ENCODE data around the gene NPPB.
"Not testable (repeated sequence)": the region's sequence is repeated elsewhere in the genome, so short reads cannot be mapped to it uniquely, and the experiment has no call there.

Gene NPPB

DNA sequence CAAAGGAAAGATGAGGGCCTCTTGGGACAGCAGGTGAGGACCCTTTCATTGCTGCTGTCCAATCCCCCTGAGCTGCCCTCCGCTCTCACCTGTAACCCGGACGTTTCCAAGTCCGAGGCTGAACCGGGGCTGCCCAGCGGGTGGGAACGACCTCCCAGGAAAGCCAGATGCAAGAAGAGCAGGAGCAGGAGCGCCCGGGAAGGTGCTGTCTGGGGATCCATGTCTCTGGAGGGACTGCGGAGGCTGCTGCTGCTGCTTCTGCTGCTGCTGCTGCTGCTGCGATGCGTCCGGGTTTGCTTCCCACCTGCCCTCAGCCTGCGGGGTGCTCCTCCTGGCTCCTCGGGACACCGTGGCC is at the start of gene NPPB:
NPPB (minus strand) TSS at position 333 of the 355 bp plus-strand sequence; CDS start at position 221, 112 bp downstream.
- DNase-seq: no peak

DNA sequence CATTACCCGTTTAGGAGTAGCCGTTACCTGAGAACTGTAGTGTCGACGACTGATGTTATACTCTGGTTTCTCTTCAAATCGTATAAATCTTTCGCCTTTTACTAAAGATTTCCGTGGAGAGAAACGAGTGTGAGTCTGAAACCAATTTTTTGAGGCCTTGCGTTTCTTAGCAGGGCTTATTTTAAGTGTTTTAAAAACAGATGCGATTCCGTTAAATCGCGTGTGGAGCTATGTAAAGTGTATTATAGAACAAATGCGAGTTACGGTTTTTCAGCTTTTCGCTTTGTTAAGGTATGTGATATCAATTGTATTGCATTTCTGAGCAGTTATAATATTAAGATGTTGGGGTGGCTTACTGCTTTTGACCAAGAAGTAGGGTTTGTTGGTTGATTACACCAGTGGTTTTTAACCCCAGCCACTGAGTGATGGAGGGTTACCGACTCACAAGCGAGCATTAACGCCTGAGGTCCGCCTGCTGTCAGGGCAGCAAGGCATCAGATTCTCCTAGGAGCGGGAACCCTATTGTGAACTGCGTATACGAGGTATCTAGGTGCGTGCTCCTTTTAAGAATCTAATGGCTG is 49.4 kb upstream of the NPPB start:
- DNase-seq: peak; percentile 76

DNA sequence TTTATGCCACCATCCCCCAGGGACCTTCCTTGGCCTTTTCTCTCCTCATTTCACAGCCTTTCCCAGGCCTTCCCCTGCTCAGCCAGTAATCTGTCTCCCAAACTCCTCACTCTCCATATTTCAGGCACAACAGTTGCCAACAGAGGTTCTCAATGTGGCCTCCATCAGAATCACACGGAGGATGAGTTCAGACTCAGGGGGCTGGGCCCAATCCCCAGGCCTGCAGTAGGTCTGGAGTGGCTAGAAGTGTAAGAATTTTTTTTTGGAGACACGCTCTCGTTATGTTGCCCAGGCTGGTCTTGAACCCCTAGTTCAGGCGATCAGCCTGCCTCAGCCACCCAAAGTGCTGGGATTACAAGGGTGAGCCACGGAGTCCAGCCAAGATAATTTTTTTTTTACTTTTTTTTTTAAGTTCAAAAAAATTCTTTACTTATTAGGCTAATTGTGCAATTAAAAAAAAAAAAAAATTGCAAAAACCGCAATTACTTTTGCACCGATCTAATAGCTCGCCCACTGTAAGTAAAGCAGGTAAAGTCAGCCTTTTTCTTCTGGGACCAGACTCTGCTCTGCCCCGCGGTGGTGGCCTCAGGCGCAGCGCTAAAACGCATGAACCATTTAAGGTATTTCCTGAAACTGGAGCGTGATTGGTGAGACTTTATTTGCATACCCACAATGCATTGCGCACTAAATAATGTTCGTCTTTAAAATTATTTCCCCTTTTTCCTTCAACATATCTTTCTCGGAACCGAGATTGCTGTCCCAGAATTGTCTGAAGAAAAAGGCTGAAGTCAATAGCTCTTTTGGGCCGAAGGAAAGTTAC is 48.7 kb upstream of the NPPB start:
- peak; percentile 90 for DNase-seq

DNA sequence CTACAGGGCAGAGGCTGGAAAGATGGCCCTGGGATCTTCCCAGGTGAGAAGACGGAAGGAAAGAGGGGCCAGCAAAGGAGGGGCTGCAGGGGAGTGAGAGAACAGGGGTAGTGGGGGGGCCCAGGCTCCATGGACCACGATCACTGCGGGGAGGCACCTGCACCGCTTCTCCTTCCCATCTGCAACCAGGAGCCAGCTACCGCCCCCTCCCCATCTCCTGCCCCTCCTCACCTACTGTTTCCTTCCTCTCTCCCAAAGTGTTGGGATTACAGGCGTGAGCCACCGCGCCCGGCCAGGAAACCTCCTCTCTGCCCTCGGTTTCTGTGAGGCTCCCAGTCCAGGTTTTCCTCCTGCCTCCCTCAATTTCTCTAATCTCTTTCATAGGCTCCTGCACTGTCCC is 48.1 kb upstream of the NPPB start:
- no peak for DNase-seq

DNA sequence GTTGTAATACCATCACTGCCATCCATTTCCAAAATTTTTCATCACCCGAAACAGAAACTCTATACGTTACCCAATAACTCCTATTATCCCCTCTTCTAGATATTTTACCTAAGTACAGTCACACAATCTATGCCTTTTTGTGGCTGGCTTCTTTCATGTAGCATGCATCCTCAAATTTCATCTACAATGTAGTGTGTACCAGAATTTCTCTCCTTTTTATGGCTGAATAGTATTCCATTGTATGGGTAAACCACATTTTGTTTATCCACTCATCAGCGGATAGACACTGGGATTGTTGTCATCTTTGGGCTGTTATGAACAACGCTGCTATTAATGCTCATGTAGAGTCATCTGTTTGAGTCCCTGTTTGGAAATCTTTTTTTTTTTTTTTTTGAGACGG is 46.2 kb upstream of the NPPB start:
- DNase-seq: no peak

DNA sequence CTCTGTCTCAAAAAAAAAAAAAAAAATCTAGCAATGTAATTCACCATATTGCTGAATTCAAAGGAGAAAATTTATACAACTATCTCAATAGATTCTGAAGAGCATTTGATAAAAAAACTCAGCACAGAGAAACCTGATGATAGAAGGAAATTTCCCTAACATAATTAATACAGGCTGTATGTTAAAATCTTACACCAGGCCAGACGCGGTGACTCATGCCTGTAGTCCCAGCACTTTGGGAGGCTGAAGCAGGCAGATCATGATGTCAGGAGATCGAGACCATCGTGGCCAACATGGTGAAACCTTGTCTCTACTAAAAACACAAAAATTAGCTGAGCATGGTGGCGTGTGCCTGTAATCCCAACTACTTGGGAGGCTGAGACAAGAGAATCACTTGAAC is 45.4 kb upstream of the NPPB start:
- not testable (repeated sequence) for DNase-seq

DNA sequence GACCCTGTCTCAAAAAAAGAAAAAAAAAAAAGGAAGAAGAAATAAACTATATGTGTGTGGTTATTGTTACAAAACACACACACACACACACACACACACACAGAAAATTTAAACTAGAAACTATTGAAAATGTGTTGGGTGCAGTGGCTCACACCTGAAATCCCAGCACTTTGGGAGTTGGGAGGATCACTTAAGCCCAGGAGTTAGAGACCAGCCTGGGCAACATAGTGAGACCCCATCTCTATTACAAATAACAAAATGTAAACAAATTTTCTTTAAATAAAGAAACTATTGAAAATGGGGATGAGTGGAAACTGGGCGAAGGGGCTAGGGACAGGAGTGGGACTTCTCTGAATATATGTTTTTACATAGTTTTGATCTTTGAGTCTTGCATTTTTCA is 44.5 kb upstream of the NPPB start:
- DNase-seq: no peak

DNA sequence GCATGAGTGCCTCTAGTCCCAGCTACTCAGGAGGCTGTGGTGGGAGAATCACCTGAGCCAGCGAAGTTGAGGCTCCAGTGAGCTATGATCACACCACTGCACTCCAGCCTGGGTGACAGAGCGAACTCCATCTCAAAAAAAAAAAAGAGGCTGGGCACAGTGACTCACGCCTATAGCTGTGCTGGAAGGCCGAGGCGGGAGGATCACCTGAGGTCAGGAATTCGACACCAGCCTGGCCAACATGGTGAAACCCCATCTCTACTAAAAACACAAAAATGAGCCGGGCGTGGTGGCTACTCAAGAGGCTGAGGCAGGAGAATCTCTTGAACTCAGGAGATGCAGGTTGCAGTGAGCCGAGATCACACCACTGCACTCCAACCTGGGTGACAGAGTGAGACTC is 42.7 kb upstream of the NPPB start:
- DNase-seq: not testable (repeated sequence)

DNA sequence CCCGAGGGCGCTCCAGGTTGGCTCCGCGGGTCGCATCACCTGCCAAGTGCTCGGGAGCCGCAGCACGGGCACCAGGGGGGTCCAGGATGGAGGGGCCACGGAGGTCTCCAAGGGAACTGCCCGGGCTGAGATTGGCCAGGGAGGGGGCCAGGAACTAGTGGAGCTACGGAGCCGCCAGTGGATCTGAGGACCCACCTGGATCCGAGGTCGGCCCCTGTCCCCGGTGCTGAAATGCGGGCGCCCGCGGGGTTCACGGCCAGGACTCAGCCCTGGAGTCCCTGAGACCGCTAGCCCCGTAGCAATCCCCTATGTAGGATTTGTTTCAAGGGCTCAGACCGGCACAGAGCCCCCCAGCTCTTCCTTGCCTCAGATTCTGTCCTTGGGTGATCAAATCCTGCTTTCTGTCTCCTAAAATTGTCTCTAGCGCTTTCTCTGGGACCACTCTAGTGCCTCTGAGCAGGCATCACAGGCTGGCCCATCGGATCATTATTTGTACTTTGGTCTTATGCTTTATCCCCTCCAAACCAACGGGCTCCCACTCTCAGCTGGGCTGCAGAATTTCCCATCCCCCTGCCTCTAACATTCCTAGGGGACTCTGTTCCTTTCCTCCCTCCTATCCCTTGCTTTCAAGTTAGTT is 40.2 kb upstream of the NPPB start:
- peak; percentile 17 for DNase-seq

DNA sequence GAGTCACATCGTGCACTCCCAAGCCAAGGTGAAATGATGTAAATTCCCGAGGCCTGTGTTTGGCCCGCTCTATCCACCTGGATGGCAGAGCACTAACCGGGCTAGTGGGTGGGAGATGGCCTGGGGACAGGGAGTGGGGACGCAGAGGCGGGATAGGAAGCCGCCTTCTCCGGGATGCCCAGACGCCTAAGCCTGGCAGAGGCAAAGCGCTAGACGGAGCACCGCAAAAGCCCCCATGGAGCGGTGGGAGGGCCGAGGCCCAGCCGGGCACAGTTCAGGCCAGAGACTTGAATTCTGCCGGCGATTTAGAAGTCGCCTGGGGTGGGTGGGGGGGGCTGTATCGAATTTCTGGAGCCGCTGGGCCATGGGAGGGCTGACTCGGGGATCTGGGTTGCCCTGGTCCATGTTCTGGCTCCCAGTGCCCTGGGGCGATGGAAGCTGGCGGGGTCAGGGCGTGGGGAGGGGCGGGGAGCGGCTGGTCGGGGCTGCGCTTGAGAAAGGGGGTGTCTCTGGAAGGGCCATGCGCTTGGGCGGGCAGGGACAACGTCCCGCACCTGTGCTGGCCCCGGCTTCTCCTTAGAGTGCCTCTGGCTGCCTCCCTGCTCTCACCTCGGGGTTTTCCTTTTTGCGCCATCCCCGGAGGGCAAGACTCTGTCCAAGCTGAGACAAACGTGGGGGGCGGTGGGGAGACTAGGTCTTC is 39.5 kb upstream of the NPPB start:
- DNase-seq: no peak

DNA sequence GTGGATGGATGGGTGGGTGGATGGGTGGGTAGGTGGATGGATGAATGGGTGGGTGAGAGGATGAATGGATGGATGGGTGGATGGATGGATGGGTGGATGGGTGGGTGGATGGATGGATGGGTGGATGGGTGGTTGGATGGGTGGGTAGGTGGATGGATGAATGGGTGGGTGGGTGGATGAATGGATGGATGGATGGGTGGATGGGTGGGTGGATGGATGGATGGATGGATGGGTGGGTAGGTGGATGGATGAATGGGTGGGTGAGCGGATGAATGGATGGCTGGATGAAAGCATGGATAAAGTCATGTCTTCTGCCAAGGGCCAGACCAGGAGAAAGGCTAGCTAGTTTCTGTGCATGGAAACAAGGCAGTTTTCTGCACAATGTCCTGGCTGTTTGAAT is 35.8 kb upstream of the NPPB start:
- DNase-seq: not testable (repeated sequence)

DNA sequence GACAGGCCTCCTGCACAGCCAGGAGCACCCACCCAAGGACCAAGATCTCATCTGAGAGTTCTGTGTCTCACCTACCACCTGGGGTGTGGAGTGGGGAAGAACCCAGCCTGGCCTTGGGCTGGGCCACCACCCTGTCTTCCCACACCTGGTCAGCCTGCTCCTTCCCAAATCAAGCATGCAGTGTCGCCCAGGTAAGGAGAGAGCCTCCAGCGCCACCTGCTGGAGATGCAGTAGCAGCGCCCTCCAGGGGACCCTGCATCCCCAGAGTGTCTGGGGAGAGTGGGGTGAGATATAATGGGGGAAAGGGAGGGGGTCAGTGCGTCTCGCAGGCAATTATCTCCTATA is 35.1 kb upstream of the NPPB start:
- peak; percentile 71 for DNase-seq

DNA sequence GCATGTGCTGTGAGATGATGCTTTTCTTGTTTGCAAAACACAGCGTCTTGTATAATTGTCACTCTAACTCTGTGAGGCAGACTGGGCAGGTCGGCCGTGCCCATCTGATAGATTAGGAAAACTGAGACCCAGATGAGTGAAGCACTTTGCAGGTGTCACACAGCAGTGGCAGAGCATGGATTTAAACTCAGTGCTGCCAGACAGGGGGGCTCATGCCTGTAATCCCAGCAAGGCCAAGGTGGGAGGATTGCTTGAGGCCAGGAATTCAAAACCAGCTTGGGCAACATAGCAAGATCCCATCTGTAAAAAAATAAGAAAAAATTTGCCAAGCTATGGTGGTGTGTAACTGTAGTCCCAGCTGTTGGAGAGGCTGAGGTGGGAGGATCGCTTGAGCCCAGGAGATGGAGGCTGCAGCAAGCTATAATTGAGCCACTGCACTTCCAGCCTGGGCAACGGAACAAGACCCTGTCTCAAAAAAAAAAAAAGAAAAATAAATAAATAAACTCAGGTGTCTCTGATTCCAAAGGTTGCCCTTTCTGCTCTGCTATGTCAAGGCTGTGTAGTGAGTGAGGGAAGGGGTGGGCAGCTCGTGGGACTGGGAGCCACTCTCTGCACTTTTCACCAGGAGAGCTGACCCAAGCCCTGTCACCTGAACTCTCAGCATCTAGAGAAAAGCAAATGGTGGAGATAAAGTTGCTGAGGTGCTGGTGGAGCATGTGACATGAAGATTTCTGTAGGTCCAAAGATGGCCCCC is 32.9 kb upstream of the NPPB start:
- DNase-seq: no peak

DNA sequence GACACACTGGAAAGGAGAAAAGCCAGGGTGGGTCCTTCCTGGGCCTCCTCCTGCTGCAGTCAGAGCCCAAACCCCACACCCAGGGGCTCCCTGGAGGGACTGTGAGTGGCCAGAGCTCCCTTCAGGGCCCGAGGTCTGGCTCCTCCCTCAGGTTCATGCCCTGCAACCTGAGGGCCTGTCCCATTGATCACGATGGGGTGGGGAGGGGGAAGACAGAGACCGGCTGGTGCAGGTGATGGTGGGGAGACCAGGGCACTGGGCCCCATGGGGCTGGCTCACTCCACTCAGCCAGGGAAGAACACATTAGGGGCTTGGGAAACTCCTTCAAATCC is 30.1 kb upstream of the NPPB start:
- no peak for DNase-seq

DNA sequence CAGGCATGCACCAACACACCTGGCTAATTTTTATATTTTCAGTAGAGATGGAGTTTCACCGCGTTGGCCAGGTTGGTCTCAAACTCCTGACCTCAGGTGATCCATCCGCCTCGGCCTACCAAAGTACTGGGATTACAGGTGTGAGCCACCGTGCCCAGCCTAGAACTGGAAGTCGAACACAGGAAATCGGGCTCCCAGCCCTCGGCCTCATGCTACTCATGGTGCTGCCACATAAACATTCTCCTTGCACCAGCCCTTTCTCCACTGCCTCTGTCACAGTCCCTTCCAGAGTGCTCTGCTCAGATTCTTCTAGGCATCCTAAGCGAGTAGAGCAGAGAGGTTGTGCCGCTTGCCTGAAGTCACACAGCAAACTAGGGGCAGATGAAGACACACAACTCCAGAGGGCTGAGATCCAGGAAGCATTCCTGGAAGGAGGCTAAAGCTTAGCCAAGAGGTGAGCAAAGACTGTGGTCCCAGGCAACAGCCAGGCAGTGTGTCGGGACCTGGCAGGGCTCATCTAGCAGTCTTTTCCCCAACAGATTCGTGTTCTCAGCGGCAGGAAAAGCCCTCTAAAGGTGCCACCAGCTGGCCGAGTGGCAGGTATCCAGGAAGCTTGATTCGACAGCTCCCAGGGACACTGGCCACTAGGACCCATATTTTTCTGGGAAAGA is 29.6 kb upstream of the NPPB start:
- DNase-seq: no peak

DNA sequence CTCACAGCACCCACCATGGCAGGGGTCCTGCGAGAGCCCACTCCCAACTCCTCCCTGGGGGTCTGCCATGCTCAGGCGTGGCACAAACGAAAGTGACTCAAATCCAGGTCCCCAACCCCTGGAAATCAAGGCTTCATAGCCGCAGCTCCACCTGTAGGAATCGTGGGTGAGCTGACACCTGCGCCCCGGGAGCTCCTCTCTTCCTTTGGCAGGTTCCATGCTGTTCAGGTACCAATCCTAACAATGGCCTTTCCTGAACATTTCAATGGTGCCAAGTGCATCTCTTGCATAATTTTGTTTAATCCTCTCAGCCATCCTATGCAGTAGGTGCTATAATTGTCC is 28.9 kb upstream of the NPPB start:
- no peak for DNase-seq

DNA sequence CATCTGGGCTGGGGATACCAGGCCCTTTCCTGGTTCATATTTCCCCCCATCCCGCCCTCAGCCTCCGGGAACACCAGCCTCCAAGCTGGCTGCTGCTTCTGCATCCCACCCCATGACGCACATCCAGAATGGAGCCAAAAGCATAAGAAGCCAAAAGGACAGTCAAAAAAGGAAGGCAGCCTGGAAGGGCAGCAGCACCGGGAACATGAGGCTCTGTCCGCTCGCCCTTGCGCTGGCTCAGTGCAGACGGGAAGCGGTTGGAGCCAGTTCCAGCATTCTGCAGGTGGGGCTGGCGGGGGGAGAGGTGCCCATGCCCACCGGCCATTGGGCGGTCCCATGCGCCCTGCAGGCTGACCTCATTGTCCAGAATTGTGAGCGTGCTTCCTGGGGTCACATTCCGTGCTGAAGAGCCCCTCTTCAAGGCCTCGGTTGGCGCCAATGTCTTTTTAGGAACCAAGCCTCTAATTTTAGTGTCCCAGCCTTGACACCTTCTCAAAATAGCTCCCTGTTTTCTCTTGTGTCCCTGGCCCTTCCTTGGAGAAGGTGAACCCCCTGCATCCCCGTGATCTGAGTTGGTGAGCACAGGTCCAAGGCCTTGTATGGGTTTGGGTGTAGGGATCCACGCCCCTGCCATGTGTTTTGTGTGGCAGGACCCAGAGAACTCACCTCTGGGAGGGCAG is 28.4 kb upstream of the NPPB start:
- no peak for DNase-seq

DNA sequence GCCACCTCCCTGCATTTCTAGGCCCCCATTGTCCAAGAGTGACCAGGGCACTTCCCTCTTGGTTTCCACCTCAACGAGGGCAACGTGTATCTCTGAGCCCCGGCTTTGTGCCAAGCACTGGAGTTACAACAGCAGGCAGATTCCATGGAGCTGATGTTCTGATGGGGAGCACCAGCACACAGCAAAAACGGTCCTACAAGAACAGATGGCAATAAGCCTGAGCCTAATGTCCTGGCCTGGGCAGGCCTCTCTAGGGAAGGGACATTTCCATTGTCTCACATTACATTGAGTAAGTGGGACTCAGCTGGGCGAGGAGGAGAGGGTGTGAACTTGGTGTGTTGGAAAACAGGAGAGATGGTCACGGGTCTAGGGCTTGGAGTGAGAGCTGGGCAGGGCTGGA is 27.2 kb upstream of the NPPB start:
- DNase-seq: no peak

DNA sequence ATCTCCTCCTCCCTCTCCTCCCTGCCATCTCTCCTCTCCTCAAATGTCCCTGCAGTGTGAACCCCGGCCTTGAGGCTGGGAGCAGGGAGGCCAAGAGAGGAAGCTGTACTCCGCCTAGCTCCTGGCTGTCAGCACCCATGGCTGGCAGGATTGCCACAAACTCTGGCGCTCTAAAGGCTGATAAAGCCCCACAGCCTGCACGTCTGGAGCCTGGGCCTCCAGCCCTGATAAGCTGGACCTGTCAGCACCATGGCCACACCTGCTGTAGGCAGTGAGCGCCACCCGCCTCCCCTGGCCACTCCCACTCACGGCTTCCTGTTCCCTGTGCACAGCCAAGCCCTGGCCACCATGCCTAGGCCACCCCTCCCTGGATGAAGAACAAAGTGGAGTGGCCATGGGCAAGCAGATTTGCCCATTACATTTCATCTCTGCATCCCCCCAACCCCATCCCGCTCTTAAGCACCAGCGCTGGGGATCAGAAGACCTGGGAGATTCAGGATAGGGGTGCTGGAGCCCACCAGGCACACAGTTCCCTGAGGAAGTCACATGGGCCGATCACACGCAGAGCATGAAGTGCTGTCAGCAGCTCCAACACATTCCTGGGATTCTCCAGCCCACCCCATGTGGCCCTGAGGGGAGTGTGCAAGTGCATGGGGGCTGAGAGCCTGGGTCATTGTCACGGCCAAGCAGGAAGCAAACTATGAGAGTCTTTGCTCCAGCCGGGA is 24.2 kb upstream of the NPPB start:
- DNase-seq: no peak

DNA sequence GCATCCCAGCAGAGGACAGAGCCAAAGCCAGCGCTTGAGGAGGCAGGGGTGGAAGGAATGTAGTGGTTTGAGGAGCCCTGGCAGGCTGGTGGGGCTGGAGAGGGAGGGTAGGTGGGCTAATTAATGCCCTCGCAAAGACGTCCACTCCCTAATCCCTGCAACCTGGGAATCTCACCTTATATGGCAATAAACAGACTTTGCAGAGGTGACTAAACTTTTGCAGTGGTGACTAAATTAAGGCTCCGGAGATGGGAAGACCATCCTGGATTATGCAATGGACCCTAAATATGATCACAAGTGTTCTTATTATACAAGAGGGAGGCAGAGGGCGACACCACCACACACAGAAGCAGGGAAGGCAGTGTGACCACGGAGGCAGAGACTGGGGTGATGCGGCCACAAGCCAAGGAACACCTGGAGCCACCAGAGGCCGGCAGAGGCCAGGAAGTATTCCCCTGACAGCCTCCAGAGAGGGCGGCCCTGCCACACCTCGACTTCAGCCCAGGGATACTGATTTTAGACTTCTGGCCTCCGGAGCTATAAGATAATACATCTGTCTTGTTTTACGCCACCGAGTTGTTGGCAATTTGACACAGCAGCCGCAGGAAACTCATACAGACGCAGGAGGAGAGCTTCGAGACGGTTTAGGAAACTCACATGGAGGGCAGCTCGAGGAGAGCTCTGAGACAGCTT is 23.1 kb upstream of the NPPB start:
- DNase-seq: no peak
